CD4-positive, alpha-beta T cell (primary cell): ENCODE measurements around the gene CEP350. TPM values are rescaled to one million over a fixed set of nuclear protein-coding genes. Genes with fewer than 3 reads are reported as not detected.

ENCODE experiments used
- ATAC-seq: fragments of 200-7000 bp; cut with Tn5 transposase; one replicate; pipeline ENCODE4 v1.10.0; 2022; ENCODE audit warnings: mild to moderate bottlenecking; ENCODE audit not compliant: poor library complexity
- CTCF ChIA-PET: fragments of 350-600 bp; sonication (Branson Sonifier 250); formaldehyde crosslinking; loops from one replicate; lab custom pipeline; 2021; ENCODE audit warnings: antibody characterized with exemption, inconsistent platforms; lab: Charles Lee
- POLR2A ChIA-PET: fragments of 350-600 bp; sonication (Branson Sonifier 250); formaldehyde crosslinking; loops from one replicate; lab custom pipeline; 2021; ENCODE audit warnings: antibody characterized with exemption, inconsistent platforms; lab: Charles Lee
- DNase-seq, 14 experiments: peaks; one replicate each; pipeline ENCODE4 v3.0.0-alpha.2; 2013 to 2020; ENCODE audit warnings: mixed read lengths in 2 of 14
- H3K27ac ChIP-seq, 2 donors: one replicate each; pipeline versions ENCODE4 v1.5.1 to v1.7.0; 2013; ENCODE audit warnings: low read length in 2 of 2, low read depth in 1 of 2, mild to moderate bottlenecking in 1 of 2
- H3K27me3 ChIP-seq, 2 experiments: 1 replicate in 1 of 2; 2 replicates in 1 of 2; pipeline versions ENCODE4 v1.6.1 to v1.7.0; 2013; ENCODE audit warnings: low read length in 2 of 2, control low read depth in 1 of 2, mild to moderate bottlenecking in 1 of 2, moderate library complexity in 1 of 2; ENCODE audit not compliant: insufficient read depth in 2 of 2, control insufficient read depth in 1 of 2
- H3K36me3 ChIP-seq: one replicate; pipeline ENCODE4 v1.6.1; 2013; ENCODE audit warnings: low read length, control low read depth; ENCODE audit not compliant: insufficient read depth
- H3K4me1 ChIP-seq: one replicate; pipeline ENCODE4 v1.6.1; 2013; ENCODE audit warnings: low read length, control low read depth; ENCODE audit not compliant: insufficient read depth
- H3K4me3 ChIP-seq: one replicate; pipeline ENCODE4 v1.5.1; 2013; ENCODE audit warnings: mild to moderate bottlenecking, low read length, moderate library complexity
- H3K9me3 ChIP-seq, 2 experiments: 1 replicate in 1 of 2; 2 replicates in 1 of 2; pipeline versions ENCODE4 v1.6.1 to v1.7.0; 2013; ENCODE audit warnings: low read length in 2 of 2, mild to moderate bottlenecking in 2 of 2, control low read depth in 1 of 2, moderate library complexity in 1 of 2; ENCODE audit not compliant: control insufficient read depth in 1 of 2, insufficient read depth in 1 of 2
- H3K27ac Mint-ChIP-seq: one replicate; pipeline ENCODE4 v1.8.0; 2020; ENCODE audit warnings: mixed read lengths
- H3K27me3 Mint-ChIP-seq: one replicate; pipeline ENCODE4 v1.8.0; 2021; ENCODE audit warnings: mixed read lengths
- H3K36me3 Mint-ChIP-seq: one replicate; pipeline ENCODE4 v1.8.0; 2021; ENCODE audit warnings: low read depth, mixed read lengths
- H3K4me1 Mint-ChIP-seq: one replicate; pipeline ENCODE4 v1.8.0; 2021; ENCODE audit warnings: low read depth, mixed read lengths
- H3K4me3 Mint-ChIP-seq: one replicate; pipeline ENCODE4 v1.8.0; 2020; ENCODE audit warnings: mild to moderate bottlenecking, mixed read lengths
- H3K9me3 Mint-ChIP-seq: one replicate; pipeline ENCODE4 v1.8.0; 2020; ENCODE audit warnings: mixed read lengths
- intact Hi-C, 2 experiments: fragments of 100-400 bp; cut with DNase I in 1 of 2; cut with micrococcal nuclease in 1 of 2; formaldehyde crosslinking; loops; one replicate each; pipeline versions ENCODE4 v1.15.1 to v1.9.0; 2023 to 2025; cut with DNase I, micrococcal nuclease
- total RNA-seq, 174 experiments: library from RNA in 2 of 174; stranded (reverse) in 2 of 174; gene quantifications; one replicate each; pipeline ENCODE4 v1.2.3 and lab custom pipeline; 2021 to 2026
- TF ChIP-seq, protein P1 (sequence below): fragments of 200-600 bp; IDR thresholded peaks from one replicate; pipeline ENCODE4 v1.8.0; 2022; ENCODE audit warnings: antibody characterized with exemption, mild to moderate bottlenecking

The CEP350 gene
- total RNA-seq, 2 experiments from 2014 or later, result 45.5 to 51.4 TPM

- H3K36me3 ChIP-seq, result no peaks in the 10 kb centered on the region
- H3K27ac ChIP-seq, result no peak overlapping the region
- ChIA-PET POLR2A (no interaction called here), CTCF (interaction anchor here (0.9 kb wide), 1 partner anchor 10 kb away, joined by 4 read pairs; no protein-coding TSS in a partner anchor)
- H3K4me3 ChIP-seq, result no peak overlapping the region
- intact Hi-C loops, result no loop called here
- H3K9me3 Mint-ChIP-seq, result no peaks in the 10 kb centered on the region
- TF ChIP-seq, protein P1, sequence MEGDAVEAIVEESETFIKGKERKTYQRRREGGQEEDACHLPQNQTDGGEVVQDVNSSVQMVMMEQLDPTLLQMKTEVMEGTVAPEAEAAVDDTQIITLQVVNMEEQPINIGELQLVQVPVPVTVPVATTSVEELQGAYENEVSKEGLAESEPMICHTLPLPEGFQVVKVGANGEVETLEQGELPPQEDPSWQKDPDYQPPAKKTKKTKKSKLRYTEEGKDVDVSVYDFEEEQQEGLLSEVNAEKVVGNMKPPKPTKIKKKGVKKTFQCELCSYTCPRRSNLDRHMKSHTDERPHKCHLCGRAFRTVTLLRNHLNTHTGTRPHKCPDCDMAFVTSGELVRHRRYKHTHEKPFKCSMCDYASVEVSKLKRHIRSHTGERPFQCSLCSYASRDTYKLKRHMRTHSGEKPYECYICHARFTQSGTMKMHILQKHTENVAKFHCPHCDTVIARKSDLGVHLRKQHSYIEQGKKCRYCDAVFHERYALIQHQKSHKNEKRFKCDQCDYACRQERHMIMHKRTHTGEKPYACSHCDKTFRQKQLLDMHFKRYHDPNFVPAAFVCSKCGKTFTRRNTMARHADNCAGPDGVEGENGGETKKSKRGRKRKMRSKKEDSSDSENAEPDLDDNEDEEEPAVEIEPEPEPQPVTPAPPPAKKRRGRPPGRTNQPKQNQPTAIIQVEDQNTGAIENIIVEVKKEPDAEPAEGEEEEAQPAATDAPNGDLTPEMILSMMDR, result no peak
- H3K9me3 ChIP-seq, result no peaks in the 10 kb centered on the region
- ATAC-seq, result no peak
- no peak for DNase-seq
- no peaks in the 10 kb centered on the region for H3K27me3 ChIP-seq
- no peaks in the 10 kb centered on the region for H3K36me3 Mint-ChIP-seq
- no peaks in the 10 kb centered on the region for H3K4me1 Mint-ChIP-seq
- no peak overlapping the region for H3K4me3 Mint-ChIP-seq
- no peaks in the 10 kb centered on the region for H3K27me3 Mint-ChIP-seq
- H3K27ac Mint-ChIP-seq, result no peak overlapping the region
- H3K4me1 ChIP-seq, result no peaks in the 10 kb centered on the region
Measured at GRCh38 chr1:179939941-179940340, 14.7 kb upstream of the CEP350 start.

DNA sequence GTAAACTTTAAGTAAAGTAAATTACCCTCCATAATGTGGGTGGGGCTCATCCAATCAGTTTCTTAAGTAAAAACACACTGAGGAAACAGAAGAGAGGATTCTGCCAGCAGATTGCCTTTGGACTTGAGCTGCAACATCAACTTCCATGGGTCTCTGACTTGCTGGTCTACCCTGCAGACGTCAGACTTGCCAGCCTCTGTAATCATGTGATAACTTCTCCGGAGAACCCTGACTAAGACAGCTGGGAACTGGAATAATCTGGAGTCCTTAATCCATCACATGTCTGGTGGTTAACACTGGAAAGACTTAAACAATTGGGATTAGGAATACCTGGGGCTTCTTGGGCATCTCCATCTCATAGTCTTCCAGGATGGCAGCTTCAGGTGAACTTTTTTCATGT is 13.2 kb upstream of the CEP350 start:
- no peaks in the 10 kb centered on the region for H3K27me3 Mint-ChIP-seq
- POLR2A ChIA-PET, result no interaction called here
- CTCF ChIA-PET, result interaction anchor here (0.9 kb wide), 1 partner anchor 14 kb away, joined by 3 read pairs; no protein-coding TSS in a partner anchor

GRCh38 chr1:179950651-179951050 is 4.0 kb upstream of the CEP350 start:
- DNase-seq, result no peak
- Mint-ChIP-seq H3K36me3 (peaks cover 10% of the 10 kb centered on the region), H3K27ac (no peak overlapping the region), H3K9me3 (no peaks in the 10 kb centered on the region), H3K4me1 (peaks cover 34% of the 10 kb centered on the region), H3K27me3 (no peaks in the 10 kb centered on the region), H3K4me3 (no peak overlapping the region)
- no peaks in the 10 kb centered on the region for H3K9me3 ChIP-seq
- no peaks in the 10 kb centered on the region for H3K36me3 ChIP-seq
- H3K4me3 ChIP-seq, result no peak overlapping the region
- ChIA-PET POLR2A (no interaction called here), CTCF (no interaction called here)
- no peak overlapping the region for H3K27ac ChIP-seq
- H3K27me3 ChIP-seq, result no peaks in the 10 kb centered on the region
- ATAC-seq, result no peak
- intact Hi-C loops, result loop anchor here (5.0 to 10.0 kb wide), 5 partner anchors 33 to 684 kb away; partner anchors contain the start of genes AXDND1 (in 1 of the 2) and XPR1 (in 1 of the 2)
- TF ChIP-seq, protein P1, result no peak
- H3K4me1 ChIP-seq, result peaks cover 17% of the 10 kb centered on the region

More for the DNA sequence above, 13.2 kb upstream of the CEP350 start:
- Histone ChIP-seq H3K27me3 (no peaks in the 10 kb centered on the region), H3K36me3 (no peaks in the 10 kb centered on the region), H3K9me3 (no peaks in the 10 kb centered on the region), H3K4me3 (no peak overlapping the region), H3K27ac (no peak overlapping the region), H3K4me1 (no peaks in the 10 kb centered on the region)
- intact Hi-C loops, result no loop called here
- no peak overlapping the region for H3K4me3 Mint-ChIP-seq
- H3K4me1 Mint-ChIP-seq, result no peaks in the 10 kb centered on the region
- H3K9me3 Mint-ChIP-seq, result no peaks in the 10 kb centered on the region
- no peak overlapping the region for H3K27ac Mint-ChIP-seq
- no peaks in the 10 kb centered on the region for H3K36me3 Mint-ChIP-seq
- TF ChIP-seq, protein P1, result no peak
- DNase-seq, result no peak
- ATAC-seq, result no peak
